Transverse colon (tissue), 4 donors: ENCODE data around the gene FMC1.

Experiments used
- CTCF ChIP-seq, 5 experiments: fragments of 200-600 bp in 3 of 5; fragments of 450-650 bp in 2 of 5; sonication (generic) in 3 of 5; IDR thresholded peaks; 1 replicate in 2 of 5; 2 replicates in 3 of 5; pipeline ENCODE4 v1.5.1; 2016 to 2017; ENCODE audit warnings: antibody characterized with exemption in 5 of 5, inconsistent platforms in 3 of 5, mild to moderate bottlenecking in 2 of 5, moderate library complexity in 1 of 5
- EP300 ChIP-seq: sonication (generic); formaldehyde crosslinking; IDR thresholded peaks from one replicate; pipeline ENCODE4 v1.6.1; 2017; ENCODE audit warnings: antibody characterized with exemption, low read depth
- POLR2A ChIP-seq: fragments of 450-650 bp; IDR thresholded peaks from one replicate; pipeline ENCODE4 v1.6.1; 2016; ENCODE audit warnings: antibody characterized with exemption, mild to moderate bottlenecking, moderate library complexity
- POLR2AphosphoS5 ChIP-seq, 3 donors: sonication (generic); formaldehyde crosslinking; IDR thresholded peaks; one replicate each; pipeline ENCODE4 v1.6.1; 2016; ENCODE audit warnings: antibody characterized with exemption in 3 of 3

GRCh38 chr7:139300390-139300789 is 40.7 kb upstream of the FMC1 start:
- no peak for TF ChIP-seq EP300
- TF ChIP-seq CTCF (IDR thresholded peaks at IDR 0.05): no peak
- no peak for TF ChIP-seq POLR2A
- no peak for TF ChIP-seq POLR2AphosphoS5 (IDR thresholded peaks at IDR 0.05)
